Activated CD8-positive, alpha-beta T cell treated with anti-CD3 and anti-CD28 coated beads for 36 hours (primary cell): ENCODE results near the gene ATP13A3. TPM values are rescaled to one million over a fixed set of nuclear protein-coding genes. Genes with fewer than 3 reads are reported as not detected.

Experiments used
- ATAC-seq: fragments of 200-7000 bp; cut with Tn5 transposase; one replicate; pipeline ENCODE4 v1.10.0; 2021; ENCODE audit warnings: mild to moderate bottlenecking, moderate library complexity
- CTCF ChIA-PET: fragments of 350-600 bp; sonication (Branson Sonifier 250); formaldehyde crosslinking; loops from one replicate; lab custom pipeline; 2021; ENCODE audit warnings: antibody characterized with exemption; lab: Charles Lee
- POLR2A ChIA-PET: fragments of 350-600 bp; sonication (Branson Sonifier 250); formaldehyde crosslinking; loops from one replicate; lab custom pipeline; 2021; ENCODE audit warnings: antibody characterized with exemption; lab: Charles Lee
- DNase-seq: peaks from one replicate; pipeline ENCODE4 v3.0.0-alpha.2; 2020
- H3K27ac Mint-ChIP-seq: one replicate; pipeline ENCODE4 v1.8.0; 2021; ENCODE audit warnings: mild to moderate bottlenecking, mixed read lengths
- H3K27me3 Mint-ChIP-seq: one replicate; pipeline ENCODE4 v1.8.0; 2021; ENCODE audit warnings: mixed read lengths
- H3K36me3 Mint-ChIP-seq: one replicate; pipeline ENCODE4 v1.8.0; 2021; ENCODE audit warnings: low read depth, mixed read lengths
- H3K4me1 Mint-ChIP-seq: one replicate; pipeline ENCODE4 v1.8.0; 2021; ENCODE audit warnings: low read depth, mixed read lengths
- H3K4me3 Mint-ChIP-seq: one replicate; pipeline ENCODE4 v1.8.0; 2021; ENCODE audit warnings: mild to moderate bottlenecking, moderate library complexity, mixed read lengths
- H3K9me3 Mint-ChIP-seq: one replicate; pipeline ENCODE4 v1.8.0; 2021; ENCODE audit warnings: mixed read lengths
- CTCF ChIP-seq: fragments of 200-600 bp; IDR thresholded peaks from one replicate; pipeline ENCODE4 v1.8.0; 2022; ENCODE audit warnings: antibody characterized with exemption, mild to moderate bottlenecking
- intact Hi-C: fragments of 100-400 bp; cut with micrococcal nuclease; formaldehyde crosslinking; loops from one replicate; pipeline ENCODE4 v1.10.0; 2022
- total RNA-seq, 2 experiments: library from RNA; stranded (reverse); gene quantifications; one replicate each; pipeline ENCODE4 v1.2.3, GENCODE V29; 2021

Gene ATP13A3
- total RNA-seq, 2 experiments from 2014 or later: 101 to 110 TPM

DNA sequence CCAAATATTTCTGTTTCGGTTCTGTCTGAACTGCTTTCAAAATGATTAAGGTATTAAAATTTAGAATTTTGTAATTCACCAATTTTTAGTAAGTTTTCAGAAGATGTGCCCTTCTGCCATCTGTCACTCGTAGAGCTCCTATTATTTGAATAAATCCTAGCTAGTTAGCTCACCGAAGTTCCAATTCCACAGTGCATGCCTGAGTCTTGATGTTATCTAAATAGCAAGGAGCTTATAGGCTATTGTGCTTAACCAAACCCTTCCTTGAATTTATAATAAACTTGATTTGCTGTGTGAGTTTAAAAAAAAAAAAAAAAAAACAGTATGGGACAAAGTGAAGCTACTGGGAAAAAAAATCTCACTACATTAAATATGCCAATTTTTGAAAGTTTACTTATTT is 18.7 kb downstream of the ATP13A3 start:
- Mint-ChIP-seq H3K36me3 (peaks cover 12% of the 10 kb centered on the region), H3K27ac (no peak overlapping the region), H3K4me1 (peaks cover 43% of the 10 kb centered on the region), H3K9me3 (no peaks in the 10 kb centered on the region), H3K27me3 (no peaks in the 10 kb centered on the region), H3K4me3 (no peak overlapping the region)
- intact Hi-C loops: no loop called here
- ChIA-PET POLR2A (interaction anchor here (0.6 to 1.1 kb wide), 3 partner anchors 22 to 439 kb away, joined by 3 to 4 read pairs (median 3); no protein-coding TSS in a partner anchor), CTCF (interaction anchor here (1.0 to 1.3 kb wide), 2 partner anchors 11 to 126 kb away, joined by 3 to 7 read pairs; no protein-coding TSS in a partner anchor)
- ATAC-seq: no peak
- no peak for DNase-seq
- TF ChIP-seq CTCF: no peak

DNA sequence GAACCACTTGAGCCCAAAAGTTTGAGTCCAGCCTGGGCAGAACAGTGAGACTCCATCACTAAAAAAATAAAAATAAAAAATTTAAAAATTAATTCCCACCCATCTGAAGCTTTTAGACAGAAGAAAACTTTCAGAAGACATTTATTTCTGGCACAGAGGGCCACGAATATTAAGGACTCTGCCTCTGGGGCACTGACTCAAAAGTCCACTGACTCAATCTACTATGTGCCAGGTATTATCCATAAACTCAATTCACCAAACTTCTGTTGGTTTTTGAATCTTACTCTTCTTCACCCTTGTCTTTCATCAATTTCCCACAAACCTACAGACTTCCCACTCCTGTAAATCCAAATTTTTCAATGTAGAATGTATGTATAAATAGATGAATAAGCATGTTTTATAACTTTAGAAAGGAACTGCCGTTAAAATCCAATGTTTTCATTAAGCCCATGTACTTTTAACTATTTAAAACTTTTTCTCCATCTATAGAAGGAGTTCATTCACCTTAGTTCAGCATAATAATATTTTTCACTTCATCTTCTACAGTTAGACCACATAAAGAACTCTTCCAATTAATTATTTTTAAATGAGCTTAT is 19.9 kb downstream of the ATP13A3 start:
- H3K27me3 Mint-ChIP-seq: no peaks in the 10 kb centered on the region
- peak overlapping the region; percentile 13 for H3K27ac Mint-ChIP-seq
- ChIA-PET CTCF (interaction anchor here (0.8 to 1.9 kb wide), 3 partner anchors 9 to 127 kb away, joined by 4 to 6 read pairs (median 5); no protein-coding TSS in a partner anchor), POLR2A (interaction anchor here (0.6 to 1.2 kb wide), 7 partner anchors 10 to 622 kb away, joined by 3 to 5 read pairs (median 3); partner anchors contain the start of gene ATP13A3)
- TF ChIP-seq CTCF: no peak
- peaks cover 6% of the 10 kb centered on the region for H3K36me3 Mint-ChIP-seq
- peaks cover 37% of the 10 kb centered on the region for H3K4me1 Mint-ChIP-seq
- intact Hi-C loops: no loop called here
- no peak for DNase-seq
- no peaks in the 10 kb centered on the region for H3K9me3 Mint-ChIP-seq
- no peak overlapping the region for H3K4me3 Mint-ChIP-seq
- no peak for ATAC-seq

DNA sequence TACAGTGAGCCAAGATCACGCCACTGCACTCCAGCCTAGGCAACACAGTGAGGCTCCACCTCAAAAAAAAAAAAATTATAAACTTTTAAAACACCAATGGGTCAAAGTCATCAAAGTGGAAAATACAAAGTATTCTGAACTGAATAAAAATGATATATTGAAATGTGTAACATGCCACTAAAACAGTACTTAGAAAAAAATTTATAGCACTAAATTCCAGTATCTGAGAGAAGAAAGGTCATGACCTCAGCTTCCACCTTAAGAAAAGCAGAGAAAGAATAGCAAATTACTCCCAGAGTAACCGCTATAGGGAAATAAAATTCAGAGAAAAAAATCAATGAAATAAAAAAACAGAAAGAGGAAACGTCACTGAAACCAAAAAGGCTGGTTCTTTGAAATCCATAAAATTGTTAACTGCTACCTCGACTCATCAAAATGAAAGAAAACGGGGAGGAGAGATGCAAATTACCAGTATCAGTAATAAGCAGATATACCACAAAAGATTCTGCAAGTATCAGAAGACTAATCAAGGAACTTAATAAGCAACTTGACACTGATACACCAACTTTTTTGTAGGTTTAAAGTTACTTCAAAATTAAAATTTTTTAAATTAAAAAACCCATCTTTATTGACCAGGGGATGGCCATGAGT is 20.8 kb downstream of the ATP13A3 start:
- TF ChIP-seq CTCF: no peak
- intact Hi-C loops: no loop called here
- Mint-ChIP-seq H3K27me3 (no peaks in the 10 kb centered on the region), H3K27ac (peak overlapping the region; percentile 66), H3K4me3 (no peak overlapping the region), H3K36me3 (peaks cover 6% of the 10 kb centered on the region), H3K4me1 (peaks cover 34% of the 10 kb centered on the region), H3K9me3 (no peaks in the 10 kb centered on the region)
- ATAC-seq: peak; percentile 81
- no peak for DNase-seq
- CTCF ChIA-PET: interaction anchor here (1.0 to 1.9 kb wide), 2 partner anchors 120 to 128 kb away, joined by 4 to 6 read pairs; no protein-coding TSS in a partner anchor
- POLR2A ChIA-PET: interaction anchor here (0.6 to 1.1 kb wide), 4 partner anchors 11 to 621 kb away, joined by 3 to 5 read pairs (median 4); partner anchors contain the start of gene ATP13A3

DNA sequence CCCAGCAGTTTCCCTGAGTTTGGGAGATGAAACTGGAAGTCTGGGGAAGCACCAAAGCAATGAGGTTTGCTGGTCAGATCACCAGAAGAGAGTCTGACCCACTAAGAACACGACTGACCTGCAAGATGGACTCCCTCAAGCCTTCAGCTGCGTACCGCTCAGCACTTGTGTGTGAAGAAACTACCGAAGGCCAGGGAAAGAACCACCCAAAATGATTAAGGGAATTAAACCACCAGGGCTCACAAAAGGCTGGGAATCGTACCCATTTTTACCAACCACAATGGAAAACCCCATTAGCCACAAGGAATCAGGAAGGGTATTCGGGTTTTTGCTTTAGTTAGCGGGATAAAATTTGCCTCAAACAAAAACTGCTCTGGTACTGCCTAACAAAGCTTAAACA is 21.6 kb downstream of the ATP13A3 start:
- no peak overlapping the region for H3K4me3 Mint-ChIP-seq
- TF ChIP-seq CTCF: no peak
- H3K36me3 Mint-ChIP-seq: peaks cover 9% of the 10 kb centered on the region
- peak overlapping the region; percentile 64 for H3K27ac Mint-ChIP-seq
- DNase-seq: no peak
- H3K4me1 Mint-ChIP-seq: peaks cover 30% of the 10 kb centered on the region
- H3K27me3 Mint-ChIP-seq: no peaks in the 10 kb centered on the region
- ChIA-PET POLR2A (no interaction called here), CTCF (interaction anchor here (1.9 kb wide), 1 partner anchor 129 kb away, joined by 6 read pairs; no protein-coding TSS in a partner anchor)
- intact Hi-C loops: no loop called here
- no peaks in the 10 kb centered on the region for H3K9me3 Mint-ChIP-seq
- no peak for ATAC-seq

DNA sequence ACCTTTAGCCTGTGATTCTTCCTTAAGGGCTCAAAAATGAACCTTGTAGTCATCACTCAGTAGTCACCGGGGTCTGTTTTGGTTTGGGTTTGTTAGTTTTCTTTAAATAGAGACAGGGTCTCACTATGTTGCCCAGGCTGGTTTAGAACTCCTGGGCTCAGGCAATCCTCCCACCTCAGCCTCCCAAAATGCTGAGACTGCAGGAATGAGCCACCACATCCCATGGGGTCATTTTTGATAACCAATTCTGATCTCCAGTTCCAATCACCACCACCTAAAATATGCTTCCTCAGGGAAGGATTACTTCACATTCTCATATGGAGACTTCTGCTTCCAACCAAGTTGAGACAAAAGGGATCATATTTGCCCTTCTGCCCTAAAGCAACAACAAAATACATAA is 22.1 kb downstream of the ATP13A3 start:
- Mint-ChIP-seq H3K4me3 (no peak overlapping the region), H3K36me3 (peaks cover 12% of the 10 kb centered on the region), H3K9me3 (no peaks in the 10 kb centered on the region), H3K27ac (no peak overlapping the region), H3K4me1 (peaks cover 28% of the 10 kb centered on the region), H3K27me3 (no peaks in the 10 kb centered on the region)
- no peak for DNase-seq
- no peak for TF ChIP-seq CTCF
- no peak for ATAC-seq
- ChIA-PET CTCF (no interaction called here), POLR2A (no interaction called here)
- intact Hi-C loops: no loop called here
